GM20431 (cell line): Measurements from ENCODE around the gene ZNF519.
"Not testable (repeated sequence)": the region's sequence is repeated elsewhere in the genome, so short reads cannot be mapped to it uniquely, and the experiment has no call there.

Source experiments
- in situ Hi-C: fragments of 300-500 bp; cut with MseI, MboI; formaldehyde crosslinking; loops from one replicate; pipeline ENCODE4 v1.15.0; 2020; ENCODE audit warnings: low sequenced_read_pairs; ENCODE audit not compliant: unreplicated experiment

Gene ZNF519

GRCh38 chr18:14132271-14132700 lies at the start of gene ZNF519:
ZNF519 (minus strand) TSS chr18:14132435; CDS start chr18:14132277, 158 bp downstream.
- in situ Hi-C loops = not testable (repeated sequence)

- in situ Hi-C loops = no loop called here
Measured at GRCh38 chr18:14179306-14179705, 47.1 kb upstream of the ZNF519 start.

- in situ Hi-C loops = not testable (repeated sequence)
Measured at GRCh38 chr18:14178321-14179196, 46.3 kb upstream of the ZNF519 start.

DNA sequence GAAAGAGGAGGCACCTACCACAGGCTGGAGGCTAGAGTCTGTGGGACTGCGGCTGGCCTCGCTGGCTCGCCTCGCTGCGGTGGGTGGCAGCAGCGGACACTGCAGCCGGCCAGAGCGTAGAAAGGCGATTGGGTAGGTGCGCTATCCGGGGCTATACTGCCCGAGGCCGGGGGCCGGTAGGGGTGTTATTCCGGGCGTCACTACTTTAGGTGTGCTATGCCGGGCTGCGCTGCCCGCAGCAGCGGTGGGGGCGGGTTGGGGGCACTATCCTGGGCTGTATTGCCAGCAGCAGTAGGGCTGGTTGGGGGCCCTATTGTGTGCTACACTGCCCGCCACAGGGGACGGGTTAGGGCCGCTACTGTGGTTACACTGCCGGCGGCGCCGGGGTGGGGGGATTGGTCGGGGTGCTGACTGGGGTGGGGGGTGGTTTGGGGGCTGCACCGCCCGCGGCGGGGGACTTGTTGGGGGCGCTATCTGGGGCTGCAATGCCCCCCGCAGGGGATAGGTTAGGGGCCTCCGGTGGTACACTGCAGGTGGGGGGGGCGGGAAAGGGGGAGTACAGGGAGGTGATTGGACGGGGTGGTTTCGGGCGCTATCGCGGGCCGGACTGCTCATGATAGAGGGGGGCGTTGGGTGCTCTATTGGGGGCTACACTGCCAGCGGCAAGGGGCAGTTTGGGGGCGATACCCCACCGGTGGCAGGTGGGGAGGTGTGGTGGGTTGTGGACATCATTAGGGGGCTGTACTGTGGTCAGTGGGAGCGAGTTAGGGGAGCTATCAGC lies 45.5 kb upstream of the ZNF519 start:
- in situ Hi-C loops = not testable (repeated sequence)

DNA sequence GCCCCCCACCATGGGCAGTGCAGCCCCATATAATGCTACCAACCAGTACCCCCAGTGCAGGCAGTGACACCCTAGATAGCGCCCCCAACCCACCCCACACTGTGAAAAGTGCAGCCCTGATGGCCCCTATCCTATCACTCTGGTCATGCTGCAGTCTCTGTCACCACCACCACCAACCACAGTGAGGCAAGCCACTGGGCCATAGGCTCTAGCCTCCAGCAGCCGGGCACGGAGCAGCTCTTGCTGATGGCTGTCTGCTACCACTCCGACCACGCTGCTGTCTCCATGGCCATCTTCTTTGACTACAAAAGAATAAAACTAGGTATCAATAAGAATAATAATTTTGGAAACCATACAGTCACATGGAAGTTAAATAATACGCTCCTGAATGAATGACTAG lies 43.2 kb upstream of the ZNF519 start:
- in situ Hi-C loops = not testable (repeated sequence)

- in situ Hi-C loops = no loop called here
Measured at GRCh38 chr18:14174706-14175085, 42.5 kb upstream of the ZNF519 start.

DNA sequence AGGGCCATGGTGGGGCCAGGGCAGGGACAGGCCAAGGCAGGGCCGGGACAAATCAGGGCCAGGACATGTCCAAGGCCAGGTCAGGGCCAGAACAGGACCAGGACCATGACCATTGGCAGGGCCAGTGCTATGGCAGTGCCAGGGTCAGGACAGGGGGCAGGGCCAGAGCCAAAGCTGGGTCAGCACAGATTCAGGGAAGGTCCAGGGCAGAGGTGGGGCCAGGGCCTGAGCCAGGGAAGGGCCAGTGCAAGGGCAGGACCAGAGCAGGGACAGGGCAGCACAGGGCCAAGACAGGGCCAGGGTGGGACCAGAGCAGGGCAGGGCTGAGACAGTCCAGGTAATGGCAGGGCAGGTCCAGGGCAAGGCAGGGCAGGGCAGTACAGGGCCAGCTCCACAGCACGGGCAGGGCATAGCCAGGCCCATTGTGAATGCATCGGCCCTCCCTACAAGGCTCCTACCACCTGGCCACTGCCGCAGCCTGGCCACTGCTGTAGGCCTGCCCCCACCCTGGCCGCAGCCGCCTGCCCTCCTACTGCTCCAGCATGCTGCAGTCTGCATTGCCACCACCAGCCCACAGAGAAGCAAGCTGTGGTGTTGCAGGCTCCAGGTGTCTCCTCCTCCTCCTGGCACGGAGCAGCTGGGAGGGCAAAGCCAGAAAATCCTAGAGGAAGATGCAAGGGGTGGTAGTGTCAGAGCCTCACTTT lies 41.9 kb upstream of the ZNF519 start:
- in situ Hi-C loops = not testable (repeated sequence)

- in situ Hi-C loops = not testable (repeated sequence)
Measured at GRCh38 chr18:14173116-14173951, 41.1 kb upstream of the ZNF519 start.

GRCh38 chr18:14172142-14173115 lies 40.2 kb upstream of the ZNF519 start:
- in situ Hi-C loops = not testable (repeated sequence)

DNA sequence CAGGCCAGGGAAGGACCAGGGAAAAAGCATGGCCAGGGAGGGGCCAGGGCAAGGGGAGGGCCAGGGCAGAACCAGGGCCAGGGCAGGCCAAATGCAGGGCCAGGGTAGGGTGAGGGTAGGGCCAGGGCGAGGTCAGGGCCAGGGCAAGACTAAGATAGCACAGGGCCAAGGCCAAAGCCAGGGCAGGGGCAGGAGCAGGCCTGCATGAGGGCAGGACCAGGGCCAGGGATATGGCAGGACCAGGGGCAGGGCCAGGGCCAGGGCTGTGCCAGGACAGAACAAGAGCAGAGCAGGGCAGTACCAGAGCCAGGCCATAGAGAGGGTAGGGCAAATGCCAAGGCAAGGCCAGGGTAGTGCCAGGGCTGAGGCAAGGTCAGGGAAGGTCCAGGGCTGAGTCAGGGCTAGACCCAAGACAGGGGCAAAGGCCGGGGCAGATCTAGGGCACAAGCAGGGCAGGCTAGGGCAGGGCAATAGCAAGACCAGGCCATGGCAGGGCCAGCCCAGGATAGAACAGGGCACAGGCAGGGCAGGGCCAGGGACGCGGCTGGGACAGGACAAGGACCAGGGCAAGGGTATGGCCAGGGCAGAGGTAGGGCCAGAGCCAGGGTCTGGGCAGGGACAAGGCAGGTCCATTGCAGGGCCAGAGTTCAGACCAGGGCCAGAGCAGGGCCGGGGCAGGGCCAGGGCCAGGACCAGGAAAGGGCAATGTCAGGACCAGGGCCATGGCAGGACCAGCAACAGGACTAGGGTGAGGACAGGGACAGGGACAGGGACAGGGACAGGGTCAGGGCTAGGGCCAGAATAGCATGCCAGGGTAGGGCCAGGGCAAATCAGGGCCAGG lies 39.3 kb upstream of the ZNF519 start:
- in situ Hi-C loops = not testable (repeated sequence)

- in situ Hi-C loops = not testable (repeated sequence)
Measured at GRCh38 chr18:14170367-14171036, 38.3 kb upstream of the ZNF519 start.

GRCh38 chr18:14162915-14163314 lies 30.7 kb upstream of the ZNF519 start:
- in situ Hi-C loops = not testable (repeated sequence)

DNA sequence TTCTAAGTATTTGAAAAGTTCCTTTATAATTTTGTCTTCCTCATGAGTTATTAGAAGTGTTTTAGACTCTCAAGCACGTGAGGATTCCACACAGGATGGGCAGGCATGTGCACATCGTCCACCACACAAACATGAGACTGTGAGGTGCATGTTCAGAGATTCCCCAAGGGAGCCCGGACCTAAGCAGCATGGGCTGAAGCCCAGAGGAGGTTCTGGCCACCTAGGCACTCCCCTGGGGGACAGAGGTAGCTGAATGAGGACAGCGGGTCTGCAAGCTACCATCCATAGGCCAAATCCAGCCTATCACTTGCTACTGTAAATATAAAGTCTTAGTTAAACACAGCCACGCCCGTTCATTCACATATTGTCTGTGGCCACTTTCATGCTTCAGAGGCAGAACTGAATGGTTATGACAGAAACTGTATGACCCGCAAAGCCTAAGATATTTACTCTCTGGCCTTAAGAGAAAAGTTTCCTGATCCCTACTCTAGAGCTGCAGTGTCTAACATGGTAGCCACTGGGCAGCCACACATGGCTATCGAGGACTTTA lies 19.4 kb upstream of the ZNF519 start:
- in situ Hi-C loops = not testable (repeated sequence)

DNA sequence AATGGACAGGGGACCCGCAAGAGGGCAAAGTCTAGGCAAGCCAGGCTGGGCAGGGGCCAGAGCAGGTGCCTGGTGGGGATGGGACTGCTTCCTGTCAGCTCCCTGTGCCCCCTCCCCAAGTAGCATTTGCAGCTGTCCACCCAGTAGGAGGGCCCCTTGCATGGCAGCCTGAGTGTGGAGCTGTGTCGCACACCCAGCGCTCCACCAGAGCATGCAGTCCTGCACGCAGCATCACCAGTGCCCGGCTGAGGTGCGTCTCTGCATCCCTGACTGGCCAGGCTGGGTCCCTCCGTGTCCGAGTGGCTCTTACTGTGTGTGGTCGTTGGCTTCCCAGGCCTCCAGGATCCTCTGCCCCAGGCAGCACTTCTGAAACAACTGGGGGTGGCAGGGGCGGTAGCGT lies 18.5 kb upstream of the ZNF519 start:
- in situ Hi-C loops = not testable (repeated sequence)

DNA sequence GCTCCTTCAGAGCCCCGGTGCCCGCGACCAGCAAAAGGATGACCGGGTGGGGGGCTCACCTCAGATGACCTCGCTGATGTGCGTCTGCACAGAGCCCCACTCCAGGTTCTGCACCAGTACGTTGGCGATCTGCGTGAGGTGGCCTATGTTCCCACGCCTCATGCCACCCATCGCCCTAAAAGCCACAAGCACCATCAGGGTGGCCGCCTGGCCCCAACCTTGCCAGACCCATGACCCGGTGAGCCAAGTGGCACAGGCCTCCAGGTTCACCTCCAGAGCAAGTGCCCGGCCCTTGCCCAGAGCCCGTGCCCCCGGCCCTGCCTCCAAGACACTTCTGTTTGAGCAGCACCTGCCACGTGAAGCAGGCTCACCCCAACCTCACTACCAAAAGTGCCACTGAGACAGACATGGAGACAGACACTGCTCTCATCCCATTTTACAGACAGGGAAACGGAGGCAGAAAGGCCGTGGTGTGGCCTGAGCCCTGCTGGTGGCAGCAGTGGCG lies 17.7 kb upstream of the ZNF519 start:
- in situ Hi-C loops = not testable (repeated sequence)

- in situ Hi-C loops = not testable (repeated sequence)
Measured at GRCh38 chr18:14149121-14149850, 17.1 kb upstream of the ZNF519 start.
